Smooth muscle cell (in vitro differentiated cells): Measurements from ENCODE around the gene GTF2H1. TPM values are rescaled to one million over a fixed set of nuclear protein-coding genes. Genes with fewer than 3 reads are reported as not detected.

ENCODE experiments used
- DNase-seq: peaks from one replicate; lab custom pipeline; 2025; ENCODE audit not compliant: unreplicated experiment; lab: John Stamatoyannopoulos, UW
- H2AFZ ChIP-seq: fragments of 200-600 bp; sonication (generic); 2 replicates; pipeline ENCODE4 v1.6.0; 2016; ENCODE audit warnings: antibody characterized with exemption, low read depth, mild to moderate bottlenecking
- H3F3A ChIP-seq: fragments of 200-600 bp; sonication (generic); 2 replicates; pipeline ENCODE4 v1.6.0; 2017; ENCODE audit warnings: antibody characterized with exemption, low read depth
- H3K27ac ChIP-seq: fragments of 200-600 bp; sonication (generic); 2 replicates; pipeline ENCODE4 v1.5.1; 2016; ENCODE audit warnings: low read depth, mild to moderate bottlenecking
- H3K27me3 ChIP-seq: fragments of 200-600 bp; sonication (generic); 2 replicates; pipeline ENCODE4 v1.6.1; 2016; ENCODE audit warnings: low read depth, mild to moderate bottlenecking
- H3K36me3 ChIP-seq: fragments of 200-600 bp; sonication (generic); 2 replicates; pipeline ENCODE4 v1.5.1; 2016; ENCODE audit warnings: low read depth
- H3K4me1 ChIP-seq: fragments of 200-600 bp; sonication (generic); 2 replicates; pipeline ENCODE4 v1.5.1; 2016; ENCODE audit warnings: low read depth
- H3K4me2 ChIP-seq: fragments of 200-600 bp; sonication (generic); 2 replicates; pipeline ENCODE4 v1.6.0; 2016; ENCODE audit warnings: mild to moderate bottlenecking
- H3K4me3 ChIP-seq: fragments of 200-600 bp; sonication (generic); 2 replicates; pipeline ENCODE4 v1.5.1; 2016; ENCODE audit warnings: mild to moderate bottlenecking
- H3K79me2 ChIP-seq: fragments of 200-600 bp; sonication (generic); 2 replicates; pipeline ENCODE4 v1.6.0; 2016; ENCODE audit warnings: low read depth, mild to moderate bottlenecking
- H3K9ac ChIP-seq: fragments of 200-600 bp; sonication (generic); 2 replicates; pipeline ENCODE4 v1.6.0; 2016; ENCODE audit warnings: low read depth
- H3K9me3 ChIP-seq: fragments of 200-600 bp; sonication (generic); replicated peaks from 2 replicates; pipeline ENCODE4 v1.5.1; 2016; ENCODE audit warnings: low read depth
- H4K20me1 ChIP-seq: fragments of 200-600 bp; sonication (generic); 2 replicates; pipeline ENCODE4 v1.6.0; 2016; ENCODE audit warnings: low read depth
- WGBS: methylation state at CpG from one replicate; pipeline ENCODE4 v1.1.7; 2016; ENCODE audit warnings: low lambda C conversion rate; 5-methylcytosine and 5-hydroxymethylcytosine counted together
- polyA plus RNA-seq: library from polyadenylated mRNA; unstranded; fragments of >200 nt; fragmentation: Nextera tagmentation; extraction: Ambion mirVana; gene quantifications from 2 replicates; pipeline ENCODE4 v1.2.1, GENCODE V29; 2016
- total RNA-seq: library from RNA; depleted of rRNA; stranded (reverse); fragments of >200 nt; gene quantifications from 2 replicates; pipeline ENCODE4 v1.2.3, GENCODE V29; 2014
- TF ChIP-seq, protein P1 (sequence below): fragments of 200-600 bp; sonication (generic); IDR thresholded peaks from 2 replicates; pipeline ENCODE4 v1.5.1; 2017; ENCODE audit warnings: borderline replicate concordance, mild to moderate bottlenecking, antibody characterized with exemption; ENCODE audit not compliant: insufficient read depth, poor library complexity, severe bottlenecking

The GTF2H1 gene
- total RNA-seq: 47.2 and 47.8 TPM in 2 replicates
- 22.0 and 28.3 TPM in 2 replicates for polyA plus RNA-seq

DNA sequence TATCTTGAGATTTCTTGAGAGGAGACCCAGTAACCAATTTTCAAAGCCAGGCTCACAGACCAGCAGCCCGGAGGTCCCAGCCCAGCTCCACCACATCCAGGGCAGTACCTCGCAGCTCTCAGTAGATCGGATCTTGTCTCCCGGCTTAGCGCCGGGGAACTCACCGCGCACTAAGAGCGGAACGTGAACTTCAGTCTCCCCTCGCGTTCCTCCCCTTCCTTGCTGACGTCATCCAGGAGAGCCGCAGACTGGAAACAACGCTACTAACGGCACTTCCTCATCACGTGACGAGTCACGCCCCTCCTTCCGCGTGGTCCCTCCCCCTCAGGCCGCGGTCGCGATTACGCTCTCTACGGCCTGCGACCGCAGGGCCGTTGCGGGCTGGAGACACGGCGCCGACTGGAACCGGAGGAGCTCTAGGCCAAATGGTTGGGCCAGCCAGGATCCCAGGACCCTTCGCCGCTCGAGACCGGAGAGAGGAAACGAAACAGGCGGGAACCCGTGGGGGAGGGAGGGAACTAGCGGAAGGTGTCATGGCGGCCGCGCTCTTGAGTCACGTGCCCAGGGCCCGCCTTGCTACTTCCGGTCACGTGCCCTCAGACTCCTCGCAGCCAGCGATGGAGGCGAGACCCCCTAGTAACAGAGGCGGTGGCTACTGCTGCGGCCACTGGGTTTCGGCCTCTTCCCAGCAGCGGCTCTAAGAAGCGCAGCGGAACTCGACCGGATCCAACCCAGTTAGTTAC lies at the start of gene GTF2H1, which contains the start of gene HPS5:
TSS of gene GTF2H1 (plus strand) at position 599 of the 743 bp plus-strand sequence. CDS start 10,508 bp downstream, outside the sequence.
TSS of gene HPS5 (minus strand) at position 172 of the 743 bp plus-strand sequence. CDS start 4,282 bp downstream, outside the sequence.
- Histone ChIP-seq H3K4me1 (peaks cover 22% of the 10 kb centered on the region), H3K27me3 (no peaks in the 10 kb centered on the region), H3K4me2 (peak within 1 kb of the TSS; percentile 100), H2AFZ (peak within 1 kb of the TSS; percentile 86), H4K20me1 (no peaks in the 10 kb centered on the region), H3K9me3 (no peaks in the 10 kb centered on the region), H3K36me3 (peaks cover 5% of the 10 kb centered on the region), H3F3A (no peaks in the 10 kb centered on the region), H3K9ac (peak within 1 kb of the TSS; percentile 97), H3K4me3 (peak within 1 kb of the TSS; percentile 73), H3K79me2 (peaks cover 85% of the 10 kb centered on the region), H3K27ac (peak within 1 kb of the TSS; percentile 98)
- peak; percentile 97 for DNase-seq
- WGBS: under 1% methylated on average over 55 of the region's 61 CpGs
- TF ChIP-seq, protein P1, sequence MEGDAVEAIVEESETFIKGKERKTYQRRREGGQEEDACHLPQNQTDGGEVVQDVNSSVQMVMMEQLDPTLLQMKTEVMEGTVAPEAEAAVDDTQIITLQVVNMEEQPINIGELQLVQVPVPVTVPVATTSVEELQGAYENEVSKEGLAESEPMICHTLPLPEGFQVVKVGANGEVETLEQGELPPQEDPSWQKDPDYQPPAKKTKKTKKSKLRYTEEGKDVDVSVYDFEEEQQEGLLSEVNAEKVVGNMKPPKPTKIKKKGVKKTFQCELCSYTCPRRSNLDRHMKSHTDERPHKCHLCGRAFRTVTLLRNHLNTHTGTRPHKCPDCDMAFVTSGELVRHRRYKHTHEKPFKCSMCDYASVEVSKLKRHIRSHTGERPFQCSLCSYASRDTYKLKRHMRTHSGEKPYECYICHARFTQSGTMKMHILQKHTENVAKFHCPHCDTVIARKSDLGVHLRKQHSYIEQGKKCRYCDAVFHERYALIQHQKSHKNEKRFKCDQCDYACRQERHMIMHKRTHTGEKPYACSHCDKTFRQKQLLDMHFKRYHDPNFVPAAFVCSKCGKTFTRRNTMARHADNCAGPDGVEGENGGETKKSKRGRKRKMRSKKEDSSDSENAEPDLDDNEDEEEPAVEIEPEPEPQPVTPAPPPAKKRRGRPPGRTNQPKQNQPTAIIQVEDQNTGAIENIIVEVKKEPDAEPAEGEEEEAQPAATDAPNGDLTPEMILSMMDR: no peak

DNA sequence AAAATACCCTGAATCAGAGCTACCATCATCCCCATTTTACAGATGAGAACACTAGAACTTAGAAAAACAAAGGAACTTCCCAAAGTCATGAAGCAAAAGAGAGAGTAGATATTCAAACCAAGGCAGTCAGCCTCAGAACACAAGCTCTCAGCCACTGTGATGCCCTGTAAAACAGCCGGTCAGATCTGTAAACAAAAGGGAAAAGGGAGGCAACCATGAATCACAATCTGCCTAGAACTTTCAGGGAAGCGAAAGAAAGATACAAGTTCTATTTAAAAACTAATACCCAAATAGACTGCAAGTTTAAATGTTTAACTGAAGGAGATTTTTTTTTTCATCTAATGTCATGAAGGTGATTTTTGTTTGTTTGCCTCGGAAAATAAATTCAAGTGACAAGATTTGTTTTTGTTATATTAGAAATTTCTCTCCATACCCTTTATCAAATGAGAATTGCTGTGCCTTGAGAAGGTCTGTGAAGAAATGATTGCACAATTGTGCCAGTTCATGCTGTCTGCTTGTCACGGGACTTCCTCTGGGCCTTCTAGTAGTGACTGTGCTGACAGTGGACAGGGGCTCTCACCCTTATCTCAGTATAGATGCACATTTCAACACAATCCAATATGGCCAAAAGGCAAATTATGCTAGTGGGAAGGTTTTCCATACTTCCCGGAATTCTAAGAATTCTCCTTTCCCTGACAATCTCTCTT lies 44.6 kb upstream of the GTF2H1 start:
- WGBS: 86% methylated on average over 5 of the region's 5 CpGs

DNA sequence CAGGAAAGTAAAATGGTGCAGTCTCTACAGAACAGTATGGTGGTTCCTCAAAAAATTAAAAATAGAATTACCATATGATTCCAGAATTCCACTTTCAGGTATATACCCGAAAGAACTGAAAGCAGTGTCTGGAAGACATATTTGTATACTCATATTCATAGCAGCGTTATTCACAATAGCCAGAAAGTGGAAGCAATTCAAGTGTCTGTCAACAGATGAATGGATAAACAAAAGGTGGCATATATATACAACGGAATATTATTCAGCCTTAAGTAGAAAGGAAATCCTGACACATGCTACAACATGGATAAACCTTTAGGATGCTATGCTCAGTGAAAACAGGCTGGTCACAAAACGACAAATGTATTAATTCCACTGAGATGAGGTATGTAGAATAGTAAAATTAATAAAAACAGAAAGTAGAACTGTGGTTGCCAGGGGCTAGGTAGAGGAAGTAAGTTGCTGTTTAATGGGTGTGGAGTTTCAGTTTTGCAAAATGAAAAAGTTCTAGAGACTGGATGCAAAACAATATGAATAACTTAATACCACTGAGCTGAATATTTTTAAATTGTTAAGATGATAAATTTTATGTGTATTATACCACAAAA lies 41.8 kb upstream of the GTF2H1 start:
- DNase-seq: no peak
- 97% methylated on average over 4 of the region's 4 CpGs for WGBS
- Histone ChIP-seq H3K9ac (no peak overlapping the region), H3K4me2 (no peak overlapping the region), H3F3A (no peaks in the 10 kb centered on the region), H3K79me2 (no peaks in the 10 kb centered on the region), H3K27me3 (no peaks in the 10 kb centered on the region), H3K4me3 (no peak overlapping the region), H3K36me3 (peaks cover 15% of the 10 kb centered on the region), H3K27ac (no peak overlapping the region), H3K9me3 (no peaks in the 10 kb centered on the region), H2AFZ (no peak overlapping the region), H4K20me1 (no peaks in the 10 kb centered on the region), H3K4me1 (no peaks in the 10 kb centered on the region)
- TF ChIP-seq, protein P1: no peak

More for the DNA sequence above, 44.6 kb upstream of the GTF2H1 start:
- H3K4me1 ChIP-seq: no peaks in the 10 kb centered on the region
- no peak overlapping the region for H2AFZ ChIP-seq
- H3K27me3 ChIP-seq: no peaks in the 10 kb centered on the region
- no peaks in the 10 kb centered on the region for H3K79me2 ChIP-seq
- no peak for DNase-seq
- no peak overlapping the region for H3K27ac ChIP-seq
- no peaks in the 10 kb centered on the region for H4K20me1 ChIP-seq
- peaks cover 7% of the 10 kb centered on the region for H3K36me3 ChIP-seq
- H3F3A ChIP-seq: no peaks in the 10 kb centered on the region
- H3K9ac ChIP-seq: no peak overlapping the region
- no peak overlapping the region for H3K4me2 ChIP-seq
- H3K4me3 ChIP-seq: no peak overlapping the region
- H3K9me3 ChIP-seq: no peaks in the 10 kb centered on the region
- TF ChIP-seq, protein P1: no peak
